GM23248 (cell line): ENCODE data around the gene HDGFL2.

ENCODE experiments used
- EZH2 ChIP-seq: fragments of 200-600 bp; sonication (generic); IDR thresholded peaks from 2 replicates; pipeline ENCODE4 v1.6.1; 2018; ENCODE audit warnings: antibody characterized with exemption, mild to moderate bottlenecking; ENCODE audit not compliant: insufficient read depth, poor library complexity, severe bottlenecking
- EZH2phosphoT487 ChIP-seq: fragments of 200-600 bp; sonication (generic); IDR thresholded peaks from 2 replicates; pipeline ENCODE4 v1.6.1; 2018; ENCODE audit warnings: antibody characterized with exemption, moderate library complexity, mild to moderate bottlenecking, low read depth; ENCODE audit not compliant: insufficient read depth

- TF ChIP-seq EZH2phosphoT487 (no peak), EZH2 (no peak)
Measured at GRCh38 chr19:4497770-4498389, 25.8 kb downstream of the HDGFL2 start.
